Choroid plexus epithelial cell (primary cell): ENCODE data around the gene ASPM.

Experiments used
- DNase-seq: peaks from one replicate; pipeline ENCODE4 v3.0.0-alpha.2; 2010; ENCODE audit warnings: low read depth
- H3K4me3 ChIP-seq: 2 replicates; pipeline ENCODE4 v1.5.1; 2011; ENCODE audit warnings: low read depth, mild to moderate bottlenecking, control low read depth, low read length, moderate library complexity
- CTCF ChIP-seq: conservative IDR thresholded peaks from 2 replicates; pipeline ENCODE4 v1.5.1; 2011; ENCODE audit warnings: low read depth, mild to moderate bottlenecking, control low read depth, inconsistent platforms, low read length, moderate library complexity

ASPM gene

GRCh38 chr1:197170538-197170937 lies 24.1 kb upstream of the ASPM start:
- no peak for DNase-seq
- H3K4me3 ChIP-seq = no peak overlapping the region
- TF ChIP-seq CTCF = no peak

DNA sequence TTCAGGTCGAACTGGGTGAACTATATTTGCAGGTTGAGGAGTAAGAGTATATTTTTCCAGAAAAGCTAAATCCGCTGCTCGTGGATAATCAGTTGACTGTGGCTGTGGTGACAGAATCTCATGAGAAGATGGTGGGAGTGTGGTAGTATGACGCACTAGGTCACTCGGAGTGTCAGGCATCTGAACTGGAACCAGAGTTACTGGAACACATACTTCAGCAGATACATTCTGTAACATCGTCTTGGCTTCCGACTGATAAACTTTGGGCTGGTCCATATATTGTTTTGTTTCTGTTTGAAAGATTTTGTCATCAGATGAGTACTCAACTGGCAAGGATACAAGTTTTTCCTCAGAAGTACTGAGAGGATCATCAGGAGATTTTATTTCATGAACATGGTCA lies 13.0 kb upstream of the ASPM start:
- TF ChIP-seq CTCF = no peak
- peak; percentile 36 for DNase-seq
- H3K4me3 ChIP-seq = no peak overlapping the region

DNA sequence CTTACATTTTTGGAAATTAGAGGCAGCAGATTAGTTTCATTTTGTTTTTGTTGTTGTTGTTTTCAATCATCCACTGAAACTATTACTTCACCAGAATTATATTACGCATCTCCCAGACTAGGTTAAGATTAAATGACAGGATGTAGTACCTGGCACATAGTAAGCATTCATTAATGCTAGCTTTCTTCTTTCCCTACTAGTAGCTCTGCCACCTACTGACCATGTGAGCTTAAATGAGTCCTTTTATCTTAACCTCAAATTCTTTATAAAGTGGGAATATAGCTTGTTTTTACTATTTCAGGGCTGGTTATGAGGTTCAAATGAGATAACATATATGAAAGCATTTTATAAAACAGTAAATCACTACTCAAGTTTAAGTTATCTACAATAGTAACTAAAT lies 10.2 kb upstream of the ASPM start:
- no peak for TF ChIP-seq CTCF
- H3K4me3 ChIP-seq = no peak overlapping the region
- DNase-seq = peak; percentile 40

DNA sequence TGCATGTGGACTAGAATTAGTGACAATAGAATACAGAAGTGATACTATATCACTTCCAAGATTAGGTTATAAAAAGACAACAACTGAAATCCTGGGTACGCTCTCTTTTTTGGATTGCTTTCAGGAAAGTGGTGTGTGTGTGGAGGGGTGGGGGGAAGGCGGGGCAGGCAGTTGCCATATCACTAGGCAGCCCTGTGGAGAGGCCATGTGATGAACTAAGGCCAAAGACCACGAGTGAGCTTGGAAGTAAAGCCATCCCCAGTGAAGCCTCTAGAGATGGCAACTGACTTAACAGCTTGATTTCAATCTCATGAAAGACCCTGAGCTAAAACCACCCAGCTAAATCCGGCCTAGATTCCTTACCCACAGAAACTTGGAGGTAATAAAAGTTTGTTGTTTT lies 6.2 kb upstream of the ASPM start:
- no peak for DNase-seq
- H3K4me3 ChIP-seq = no peak overlapping the region
- no peak for TF ChIP-seq CTCF

DNA sequence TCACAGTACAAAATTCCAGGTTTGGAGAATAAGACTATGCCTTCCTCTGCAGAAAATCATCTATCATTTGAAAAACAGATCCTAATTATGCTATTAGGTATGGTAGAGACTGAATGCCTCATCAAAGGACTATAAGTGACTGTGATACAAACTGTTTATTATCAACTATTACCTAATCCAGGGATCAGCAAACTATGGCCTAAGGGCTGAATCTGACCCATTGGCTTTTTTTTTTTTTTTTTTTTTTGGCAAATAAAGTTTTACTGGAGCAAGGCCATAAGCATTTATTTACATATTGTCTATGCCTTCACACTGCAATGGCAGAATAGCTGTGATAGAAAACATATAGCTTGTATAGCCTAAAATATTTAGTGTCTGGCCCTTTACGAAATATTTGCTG lies 4.7 kb upstream of the ASPM start:
- no peak for DNase-seq
- TF ChIP-seq CTCF = no peak
- no peak overlapping the region for H3K4me3 ChIP-seq

DNA sequence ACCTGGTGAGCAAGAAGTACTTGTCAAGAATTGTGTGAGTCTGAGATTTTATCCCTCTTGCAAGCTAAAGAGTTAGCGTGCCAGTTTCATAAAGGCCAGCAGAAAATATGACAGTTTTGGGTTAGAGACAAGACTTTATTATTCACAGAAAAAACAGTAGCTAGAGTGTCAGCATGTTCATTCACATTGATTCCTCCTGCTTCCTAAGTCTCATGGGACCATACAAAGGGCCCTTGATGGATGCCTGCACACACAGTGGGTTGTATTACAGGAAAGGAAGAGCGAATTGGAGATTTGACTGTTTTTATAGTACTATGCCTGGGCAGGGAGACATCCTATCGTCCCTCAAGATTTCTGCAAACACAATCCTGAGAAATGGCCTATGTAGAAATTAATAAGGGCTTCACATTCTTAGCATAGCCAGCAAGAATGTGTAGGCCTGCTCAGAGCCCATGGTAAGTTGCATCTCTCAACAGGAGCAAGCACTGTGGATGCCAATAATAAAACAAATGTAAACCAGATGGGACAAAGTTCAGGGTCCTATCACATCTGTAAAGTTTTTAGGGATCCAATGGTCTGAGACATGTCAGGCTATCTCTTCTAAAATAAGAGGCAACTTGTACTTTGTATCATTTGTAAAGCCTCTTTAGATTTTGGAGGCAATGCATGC lies 4.0 kb upstream of the ASPM start:
- DNase-seq = no peak
- no peak for TF ChIP-seq CTCF
- H3K4me3 ChIP-seq = no peak overlapping the region

- no peak for DNase-seq
- H3K4me3 ChIP-seq = no peak overlapping the region
- no peak for TF ChIP-seq CTCF
Measured at GRCh38 chr1:197149340-197149739, 2.9 kb upstream of the ASPM start.
